GM12872 (cell line): ENCODE results near the gene ERAP2.

Experiments used
- CTCF ChIP-seq: IDR thresholded peaks from 3 replicates; pipeline ENCODE4 v1.5.1; 2011; ENCODE audit warnings: low read depth, mild to moderate bottlenecking, low read length, moderate library complexity; ENCODE audit not compliant: insufficient read depth

ERAP2 gene

GRCh38 chr5:96868603-96869371 is 7.5 kb upstream of the ERAP2 start:
- peak; percentile 100 for TF ChIP-seq CTCF

- no peak for TF ChIP-seq CTCF
Measured at GRCh38 chr5:96869372-96869641, 7.0 kb upstream of the ERAP2 start.

- no peak for TF ChIP-seq CTCF
Measured at GRCh38 chr5:96870094-96871026, 5.9 kb upstream of the ERAP2 start.

- no peak for TF ChIP-seq CTCF
Measured at GRCh38 chr5:96871027-96871399, 5.3 kb upstream of the ERAP2 start.

GRCh38 chr5:96871686-96872085 is 4.6 kb upstream of the ERAP2 start:
- TF ChIP-seq CTCF = no peak

- TF ChIP-seq CTCF = no peak
Measured at GRCh38 chr5:96873449-96873848, 2.9 kb upstream of the ERAP2 start.

- no peak for TF ChIP-seq CTCF
Measured at GRCh38 chr5:96874631-96875030, 1.7 kb upstream of the ERAP2 start.
